ENCODE measurements around the gene FAM169A. TPM values are rescaled to one million over a fixed set of nuclear protein-coding genes. Genes with fewer than 3 reads are reported as not detected.
"Not testable (repeated sequence)": the region's sequence is repeated elsewhere in the genome, so short reads cannot be mapped to it uniquely, and the experiment has no call there.

Gene FAM169A
- total RNA-seq, 2 donors from 2014 or later, result 4.9 to 5.0 TPM

DNA sequence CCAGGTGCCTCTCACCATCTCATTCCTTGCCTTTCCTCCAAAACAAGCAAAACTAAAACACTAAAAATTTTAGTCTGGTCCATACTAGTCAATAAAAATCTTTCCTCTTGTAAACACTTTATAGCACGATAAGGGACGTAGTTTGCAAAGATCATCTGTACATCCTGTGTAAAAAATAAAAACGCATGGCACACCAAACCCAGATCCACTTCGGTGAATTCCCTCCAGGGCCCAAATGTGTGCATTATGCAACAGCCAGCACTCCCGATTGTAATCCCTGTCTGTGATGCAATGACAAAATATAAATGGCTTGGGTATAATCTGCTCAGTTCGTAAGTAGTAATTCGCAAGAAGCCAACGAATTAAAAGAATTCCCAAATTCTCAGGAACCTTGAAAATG, 1.4 kb downstream of the FAM169A start:
- H3K9me3 ChIP-seq, result no peaks in the 10 kb centered on the region
- H3K27ac ChIP-seq, result no peak overlapping the region
- no peaks in the 10 kb centered on the region for H3K4me1 ChIP-seq
- DNase-seq, result no peak
- H3K4me3 ChIP-seq, result no peak overlapping the region
- H3K9ac ChIP-seq (ENCODE audit: low read depth in 2 of 2, low read length in 2 of 2), result no peak overlapping the region
- intact Hi-C loops (cut with DNase I), result no loop called here
- H3K27me3 ChIP-seq, result peaks cover 7% of the 10 kb centered on the region
- no peaks in the 10 kb centered on the region for H3K36me3 ChIP-seq
- TF ChIP-seq, protein P1, sequence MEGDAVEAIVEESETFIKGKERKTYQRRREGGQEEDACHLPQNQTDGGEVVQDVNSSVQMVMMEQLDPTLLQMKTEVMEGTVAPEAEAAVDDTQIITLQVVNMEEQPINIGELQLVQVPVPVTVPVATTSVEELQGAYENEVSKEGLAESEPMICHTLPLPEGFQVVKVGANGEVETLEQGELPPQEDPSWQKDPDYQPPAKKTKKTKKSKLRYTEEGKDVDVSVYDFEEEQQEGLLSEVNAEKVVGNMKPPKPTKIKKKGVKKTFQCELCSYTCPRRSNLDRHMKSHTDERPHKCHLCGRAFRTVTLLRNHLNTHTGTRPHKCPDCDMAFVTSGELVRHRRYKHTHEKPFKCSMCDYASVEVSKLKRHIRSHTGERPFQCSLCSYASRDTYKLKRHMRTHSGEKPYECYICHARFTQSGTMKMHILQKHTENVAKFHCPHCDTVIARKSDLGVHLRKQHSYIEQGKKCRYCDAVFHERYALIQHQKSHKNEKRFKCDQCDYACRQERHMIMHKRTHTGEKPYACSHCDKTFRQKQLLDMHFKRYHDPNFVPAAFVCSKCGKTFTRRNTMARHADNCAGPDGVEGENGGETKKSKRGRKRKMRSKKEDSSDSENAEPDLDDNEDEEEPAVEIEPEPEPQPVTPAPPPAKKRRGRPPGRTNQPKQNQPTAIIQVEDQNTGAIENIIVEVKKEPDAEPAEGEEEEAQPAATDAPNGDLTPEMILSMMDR (IDR thresholded peaks at IDR 0.05), result no peak

- no peaks in the 10 kb centered on the region for H3K4me1 ChIP-seq
- no peak overlapping the region for H3K27ac ChIP-seq
- TF ChIP-seq, protein P1 (IDR thresholded peaks at IDR 0.05), result no peak
- no peak overlapping the region for H3K9ac ChIP-seq (ENCODE audit: low read depth in 2 of 2, low read length in 2 of 2)
- no peaks in the 10 kb centered on the region for H3K9me3 ChIP-seq
- peaks cover 7% of the 10 kb centered on the region for H3K27me3 ChIP-seq
- H3K4me3 ChIP-seq, result no peak overlapping the region
- no peaks in the 10 kb centered on the region for H3K36me3 ChIP-seq
- no peak for DNase-seq
- intact Hi-C loops (cut with DNase I), result no loop called here
These were observed 2.5 kb downstream of the FAM169A start for GRCh38 chr5:74863726-74864125.

- Histone ChIP-seq H3K36me3 (no peaks in the 10 kb centered on the region), H3K4me3 (no peak overlapping the region), H3K27me3 (peaks cover 6% of the 10 kb centered on the region), H3K9me3 (no peaks in the 10 kb centered on the region), H3K27ac (no peak overlapping the region), H3K4me1 (no peaks in the 10 kb centered on the region), H3K9ac (ENCODE audit: low read depth in 2 of 2, low read length in 2 of 2) (no peak overlapping the region)
- no peak for DNase-seq
- TF ChIP-seq, protein P1 (IDR thresholded peaks at IDR 0.05), result no peak
- intact Hi-C loops (cut with DNase I), result no loop called here
These were observed 4.0 kb downstream of the FAM169A start for GRCh38 chr5:74862221-74862620.

- H3K4me1 ChIP-seq; H3K36me3 ChIP-seq; H3K4me3 ChIP-seq; DNase-seq; intact Hi-C loops (cut with DNase I); H3K9me3 ChIP-seq; H3K9ac ChIP-seq (ENCODE audit: low read depth in 2 of 2, low read length in 2 of 2); H3K27me3 ChIP-seq; H3K27ac ChIP-seq: not testable (repeated sequence)
These were observed 9.2 kb downstream of the FAM169A start for GRCh38 chr5:74856975-74857374.

GRCh38 chr5:74853256-74853655, 12.9 kb downstream of the FAM169A start:
- no peak for DNase-seq
- intact Hi-C loops (cut with DNase I), result no loop called here
- Histone ChIP-seq H3K9ac (ENCODE audit: low read depth in 2 of 2, low read length in 2 of 2) (no peak overlapping the region), H3K36me3 (no peaks in the 10 kb centered on the region), H3K4me1 (no peaks in the 10 kb centered on the region), H3K27ac (no peak overlapping the region), H3K27me3 (no peaks in the 10 kb centered on the region), H3K4me3 (no peak overlapping the region), H3K9me3 (no peaks in the 10 kb centered on the region)
- TF ChIP-seq, protein P1 (IDR thresholded peaks at IDR 0.05), result no peak

DNA sequence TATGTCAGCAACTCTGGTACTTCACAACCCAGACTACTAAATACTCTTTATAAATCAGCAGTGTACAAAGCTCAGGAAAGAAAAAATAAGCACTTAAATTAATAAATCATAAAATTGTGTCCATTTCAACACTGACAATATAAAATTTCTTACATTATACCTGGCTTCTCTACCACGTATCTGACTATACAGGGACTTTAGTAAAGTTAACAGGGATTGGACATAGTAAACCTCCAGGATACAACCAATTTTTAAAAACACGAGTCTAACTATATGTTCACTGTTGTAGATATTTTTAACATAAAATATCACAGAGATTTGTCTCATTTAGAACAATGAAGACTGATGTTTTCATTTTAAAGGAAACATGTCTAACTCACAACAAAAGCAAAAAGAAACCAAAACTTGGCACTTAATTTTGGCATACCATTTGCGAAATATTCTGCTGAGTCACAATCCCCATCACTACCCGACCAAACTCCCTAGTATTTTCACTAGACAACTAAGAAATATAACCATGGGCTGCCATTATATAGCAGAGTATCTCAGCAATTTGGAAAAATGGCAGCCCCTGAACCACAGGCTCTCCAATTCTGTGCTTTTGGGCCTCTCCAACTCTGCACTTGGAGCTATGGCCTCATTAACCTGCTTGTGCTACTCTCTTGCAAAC, 14.4 kb downstream of the FAM169A start:
- H3K27ac ChIP-seq, result no peak overlapping the region

More for the DNA sequence above, 14.4 kb downstream of the FAM169A start:
- TF ChIP-seq, protein P1 (IDR thresholded peaks at IDR 0.05), result no peak
- Histone ChIP-seq H3K4me3 (no peak overlapping the region), H3K9me3 (no peaks in the 10 kb centered on the region), H3K4me1 (no peaks in the 10 kb centered on the region), H3K9ac (ENCODE audit: low read depth in 2 of 2, low read length in 2 of 2) (no peak overlapping the region), H3K27me3 (no peaks in the 10 kb centered on the region), H3K36me3 (no peaks in the 10 kb centered on the region)
- intact Hi-C loops (cut with DNase I), result no loop called here
- DNase-seq, result no peak
